H7 (cell line): ENCODE results near the gene MCM5. TPM values are rescaled to one million over a fixed set of nuclear protein-coding genes. Genes with fewer than 3 reads are reported as not detected.
"Not testable (repeated sequence)": the region's sequence is repeated elsewhere in the genome, so short reads cannot be mapped to it uniquely, and the experiment has no call there.

Experiments used
- DNase-seq: peaks from one replicate; pipeline ENCODE4 v3.0.0; 2012
- H3K27me3 ChIP-seq: 2 replicates; pipeline ENCODE4 v1.6.0; 2011; ENCODE audit warnings: mild to moderate bottlenecking, low read length; ENCODE audit not compliant: control insufficient read depth, insufficient read depth
- H3K36me3 ChIP-seq: replicated peaks from 2 replicates; pipeline ENCODE4 v1.5.1; 2011; ENCODE audit warnings: low read length; ENCODE audit not compliant: control insufficient read depth, insufficient read depth
- H3K4me3 ChIP-seq: 2 replicates; pipeline ENCODE4 v1.5.1; 2011; ENCODE audit warnings: low read depth, mild to moderate bottlenecking, control low read depth, low read length, moderate library complexity; ENCODE audit not compliant: insufficient read depth
- total RNA-seq: library from RNA; depleted of rRNA; stranded (reverse); fragments of >200 nt; shearing (Covaris generic); gene quantifications from 2 replicates; pipeline ENCODE4 v1.2.3, GENCODE V29; 2014; rRNA removed

Gene MCM5
- total RNA-seq, result 266 and 322 TPM in 2 replicates

- peak; percentile 100 for DNase-seq
- Histone ChIP-seq H3K27me3 (no peaks in the 10 kb centered on the region), H3K36me3 (peaks cover 27% of the 10 kb centered on the region), H3K4me3 (peak within 1 kb of the TSS; percentile 90)
Observed at GRCh38 chr22:35399678-35400500, at the start of gene MCM5. Gene MCM5 (plus strand): TSS chr22:35400140. CDS start chr22:35400439, 299 bp downstream.

DNA sequence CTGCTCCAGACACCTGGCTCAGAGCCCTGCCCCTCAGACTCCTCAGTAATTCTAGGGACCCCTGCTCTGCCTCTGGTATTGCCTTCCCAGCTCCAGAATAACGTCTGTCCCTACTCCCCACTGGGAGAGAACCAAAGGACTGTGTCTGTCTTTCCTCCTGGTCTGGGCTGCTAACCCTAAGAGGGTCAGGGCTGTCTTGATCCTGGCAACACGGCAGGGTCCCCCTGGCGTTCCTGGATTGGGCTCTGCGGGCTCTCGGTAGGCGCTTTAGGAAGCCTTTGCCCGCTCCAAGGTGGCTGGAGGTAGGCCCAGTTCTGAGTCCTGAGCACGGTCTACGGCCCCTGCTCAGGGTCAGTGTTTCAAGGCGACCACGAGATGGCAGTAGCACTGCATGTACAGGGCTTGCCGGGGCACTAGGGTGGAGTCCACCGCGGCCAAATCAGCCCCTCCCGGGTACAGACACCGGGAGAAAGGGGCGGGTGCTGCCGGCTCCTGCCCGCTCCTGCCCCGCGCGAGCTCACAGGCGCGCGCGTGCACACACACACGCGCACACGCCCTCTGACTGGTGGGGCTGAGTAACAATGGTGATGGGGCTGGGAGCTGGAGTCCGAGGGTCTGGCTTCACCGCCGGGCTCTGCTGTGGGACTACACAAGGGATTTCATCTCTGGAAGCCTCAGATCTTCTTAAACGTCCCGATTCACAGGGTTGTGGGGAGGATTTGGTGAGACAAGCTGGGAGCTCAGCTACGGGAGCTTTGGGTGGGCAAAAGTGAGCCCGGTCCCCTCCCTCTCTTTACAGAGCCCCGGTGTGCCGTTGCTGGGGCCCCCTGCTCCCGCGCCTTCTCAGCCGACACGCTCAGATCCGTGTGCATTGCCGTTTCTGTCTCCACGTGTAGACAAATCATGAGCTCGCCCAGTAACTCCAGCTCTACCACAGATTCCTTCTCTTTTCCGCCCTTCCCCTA lies 49.1 kb upstream of the MCM5 start:
- peak; percentile 98 for DNase-seq
- no peaks in the 10 kb centered on the region for H3K36me3 ChIP-seq

GRCh38 chr22:35352214-35353111 lies 47.5 kb upstream of the MCM5 start:
- no peaks in the 10 kb centered on the region for H3K36me3 ChIP-seq
- H3K4me3 ChIP-seq, result no peak overlapping the region
- H3K27me3 ChIP-seq, result peaks cover 6% of the 10 kb centered on the region
- peak; percentile 89 for DNase-seq

More for the DNA sequence above, 49.1 kb upstream of the MCM5 start:
- peak overlapping the region; percentile 54 for H3K4me3 ChIP-seq
- H3K27me3 ChIP-seq, result peaks cover 6% of the 10 kb centered on the region

- H3K4me3 ChIP-seq, result no peak overlapping the region
- DNase-seq, result no peak
- H3K27me3 ChIP-seq, result peaks cover 6% of the 10 kb centered on the region
- H3K36me3 ChIP-seq, result no peaks in the 10 kb centered on the region
Observed at GRCh38 chr22:35353318-35353717, 46.6 kb upstream of the MCM5 start.

DNA sequence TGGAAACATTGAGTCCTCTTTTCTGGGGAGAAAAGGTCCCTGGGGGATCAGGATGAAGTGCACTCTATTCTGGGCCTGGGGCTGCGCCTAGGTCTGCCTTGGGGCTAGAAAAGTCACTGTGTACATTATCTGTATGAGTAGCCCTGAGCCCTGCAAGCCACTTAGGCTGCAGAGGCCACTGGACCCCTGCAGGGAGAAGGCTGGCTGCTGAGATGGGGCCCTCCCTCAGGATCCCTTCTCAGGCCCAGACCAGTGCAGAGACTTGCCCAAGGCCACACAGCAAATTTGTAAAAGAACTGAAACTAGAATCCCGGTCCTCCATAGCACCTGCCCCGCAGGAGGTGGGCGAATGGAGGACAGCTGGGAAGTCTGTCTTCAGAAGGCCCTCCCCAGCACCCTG lies 45.9 kb upstream of the MCM5 start:
- H3K4me3 ChIP-seq, result no peak overlapping the region
- no peaks in the 10 kb centered on the region for H3K36me3 ChIP-seq
- peaks cover 6% of the 10 kb centered on the region for H3K27me3 ChIP-seq
- DNase-seq, result no peak

DNA sequence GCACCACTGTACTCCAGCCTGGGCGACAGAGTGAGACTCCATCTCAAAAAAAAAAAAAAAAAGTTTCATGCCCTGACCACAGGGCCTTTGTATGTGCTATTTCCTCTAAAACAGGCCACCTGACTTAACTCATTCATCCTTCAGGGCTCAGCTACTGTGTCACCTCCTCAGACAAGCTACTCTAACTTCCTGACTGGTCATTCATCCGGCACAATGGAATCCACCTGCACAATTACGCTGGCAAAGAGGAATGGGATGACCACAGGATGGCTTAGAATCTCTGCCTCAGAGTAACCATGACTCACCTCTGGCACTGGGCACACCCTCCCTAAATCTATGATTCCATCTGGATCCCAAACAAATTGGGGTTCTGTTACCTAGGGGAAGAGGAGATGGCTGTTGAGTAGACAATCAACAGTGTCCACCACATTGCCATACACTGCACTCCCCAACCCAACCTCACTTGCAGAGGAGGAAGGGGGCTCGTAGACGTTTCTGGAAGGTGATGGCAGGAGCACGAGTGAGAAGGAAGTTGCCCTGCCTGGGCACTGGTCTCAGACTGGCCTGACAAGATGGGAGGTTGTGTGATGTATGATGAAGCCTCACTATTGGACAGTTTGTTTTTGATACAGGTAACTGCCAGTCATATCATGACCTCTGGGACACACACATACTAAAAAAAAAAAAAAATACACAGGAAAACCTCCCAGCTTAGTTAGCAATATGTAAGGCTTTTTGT lies 41.9 kb upstream of the MCM5 start:
- Histone ChIP-seq H3K27me3 (no peaks in the 10 kb centered on the region), H3K4me3 (no peak overlapping the region), H3K36me3 (no peaks in the 10 kb centered on the region)
- DNase-seq, result no peak

- no peak for DNase-seq
- Histone ChIP-seq H3K36me3 (no peaks in the 10 kb centered on the region), H3K4me3 (no peak overlapping the region), H3K27me3 (no peaks in the 10 kb centered on the region)
Observed at GRCh38 chr22:35359380-35360065, 40.4 kb upstream of the MCM5 start.

DNA sequence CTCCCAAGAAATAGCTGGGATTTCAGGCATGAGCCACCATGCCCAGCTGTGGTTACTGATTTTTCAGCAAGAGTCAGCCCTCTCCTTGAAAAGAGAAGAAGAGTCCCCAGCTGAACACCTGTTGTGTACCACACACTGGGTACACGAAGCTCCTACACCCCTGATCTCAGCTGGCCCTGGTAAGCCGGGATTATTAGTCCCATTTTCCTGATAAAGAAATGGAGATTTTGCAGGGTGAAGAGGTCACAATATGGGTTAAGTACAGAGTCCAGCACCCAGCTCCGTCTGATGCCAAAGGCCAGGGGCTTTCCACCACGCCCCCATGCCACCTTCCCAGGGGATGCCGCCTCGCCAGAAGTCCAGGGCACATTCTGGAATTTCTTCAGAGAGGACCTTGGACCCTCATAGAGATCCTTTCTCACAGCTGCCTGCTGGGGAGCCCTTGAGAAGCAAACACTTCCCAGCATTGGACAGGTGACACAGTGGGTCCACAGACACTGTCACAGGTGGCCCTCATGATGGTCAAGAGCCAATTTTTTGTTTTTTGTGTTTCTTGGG lies 38.9 kb upstream of the MCM5 start:
- H3K36me3 ChIP-seq, result no peaks in the 10 kb centered on the region
- no peak for DNase-seq
- no peak overlapping the region for H3K4me3 ChIP-seq
- H3K27me3 ChIP-seq, result no peaks in the 10 kb centered on the region

GRCh38 chr22:35363566-35364086 lies 36.3 kb upstream of the MCM5 start:
- DNase-seq, result no peak
- H3K4me3 ChIP-seq, result no peak overlapping the region
- no peaks in the 10 kb centered on the region for H3K36me3 ChIP-seq
- no peaks in the 10 kb centered on the region for H3K27me3 ChIP-seq

- H3K36me3 ChIP-seq, H3K27me3 ChIP-seq, H3K4me3 ChIP-seq, DNase-seq: not testable (repeated sequence)
Observed at GRCh38 chr22:35364230-35364629, 35.7 kb upstream of the MCM5 start.

DNA sequence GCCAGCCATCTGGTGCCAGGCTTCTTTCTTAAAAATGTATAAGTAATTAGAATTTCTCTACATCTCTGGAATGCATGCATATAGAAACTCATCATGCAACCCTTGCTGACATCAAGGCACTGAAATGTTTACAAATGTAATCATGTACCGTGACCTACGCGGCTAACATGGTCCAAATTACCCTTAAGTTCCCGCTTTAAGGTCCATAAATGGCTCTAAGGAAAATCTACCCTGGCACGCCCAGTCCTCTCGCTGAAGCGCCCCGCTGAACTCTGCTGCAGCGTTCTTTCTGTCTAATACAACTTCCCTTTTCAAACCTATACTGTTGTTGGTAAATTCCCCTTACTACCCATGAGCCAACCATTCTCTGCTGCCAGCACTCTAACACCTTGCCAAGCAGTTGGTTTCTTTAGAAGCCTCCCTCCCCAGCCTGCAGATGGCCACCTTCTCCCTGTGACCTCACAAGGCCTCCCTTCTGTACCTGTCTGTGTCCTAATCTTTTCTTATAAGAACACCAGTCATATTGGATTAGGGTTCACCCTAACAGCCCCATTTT lies 32.5 kb upstream of the MCM5 start:
- Histone ChIP-seq H3K27me3 (no peaks in the 10 kb centered on the region), H3K36me3 (no peaks in the 10 kb centered on the region), H3K4me3 (no peak overlapping the region)
- no peak for DNase-seq

DNA sequence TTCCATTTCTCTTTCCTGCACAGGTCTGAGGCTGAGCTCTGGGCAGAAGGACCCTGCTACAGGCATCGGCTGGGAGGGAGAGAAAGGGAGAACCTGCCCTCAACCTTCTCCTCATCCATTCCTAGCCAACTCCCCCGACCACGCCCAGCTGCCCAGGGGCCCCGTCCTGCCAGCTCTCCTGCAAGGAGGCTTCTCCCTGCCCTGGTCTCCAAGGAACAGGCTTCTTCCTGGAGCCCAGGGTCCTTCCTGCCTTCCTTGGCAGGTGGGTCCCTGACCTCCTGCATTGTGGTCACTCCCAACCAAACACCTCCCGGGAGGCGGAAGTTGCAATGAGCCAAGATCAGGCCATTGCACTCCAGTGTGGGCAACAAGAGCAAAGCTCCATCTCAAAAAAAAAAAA lies 31.6 kb upstream of the MCM5 start:
- peak; percentile 47 for DNase-seq
- no peaks in the 10 kb centered on the region for H3K27me3 ChIP-seq
- no peaks in the 10 kb centered on the region for H3K36me3 ChIP-seq
- no peak overlapping the region for H3K4me3 ChIP-seq
